Activated CD8-positive, alpha-beta T cell treated with anti-CD3 and anti-CD28 coated beads for 36 hours (primary cell): ENCODE results near the gene PPME1. TPM values are rescaled to one million over a fixed set of nuclear protein-coding genes. Genes with fewer than 3 reads are reported as not detected.

Source experiments
- ATAC-seq: fragments of 200-7000 bp; cut with Tn5 transposase; one replicate; pipeline ENCODE4 v1.10.0; 2021; ENCODE audit warnings: mild to moderate bottlenecking, moderate library complexity
- CTCF ChIA-PET: fragments of 350-600 bp; sonication (Branson Sonifier 250); formaldehyde crosslinking; loops from one replicate; lab custom pipeline; 2021; ENCODE audit warnings: antibody characterized with exemption; lab: Charles Lee
- POLR2A ChIA-PET: fragments of 350-600 bp; sonication (Branson Sonifier 250); formaldehyde crosslinking; loops from one replicate; lab custom pipeline; 2021; ENCODE audit warnings: antibody characterized with exemption; lab: Charles Lee
- DNase-seq: peaks from one replicate; pipeline ENCODE4 v3.0.0-alpha.2; 2020
- H3K27ac Mint-ChIP-seq: one replicate; pipeline ENCODE4 v1.8.0; 2021; ENCODE audit warnings: mild to moderate bottlenecking, mixed read lengths
- H3K27me3 Mint-ChIP-seq: one replicate; pipeline ENCODE4 v1.8.0; 2021; ENCODE audit warnings: mixed read lengths
- H3K36me3 Mint-ChIP-seq: one replicate; pipeline ENCODE4 v1.8.0; 2021; ENCODE audit warnings: low read depth, mixed read lengths
- H3K4me1 Mint-ChIP-seq: one replicate; pipeline ENCODE4 v1.8.0; 2021; ENCODE audit warnings: low read depth, mixed read lengths
- H3K4me3 Mint-ChIP-seq: one replicate; pipeline ENCODE4 v1.8.0; 2021; ENCODE audit warnings: mild to moderate bottlenecking, moderate library complexity, mixed read lengths
- H3K9me3 Mint-ChIP-seq: one replicate; pipeline ENCODE4 v1.8.0; 2021; ENCODE audit warnings: mixed read lengths
- CTCF ChIP-seq: fragments of 200-600 bp; IDR thresholded peaks from one replicate; pipeline ENCODE4 v1.8.0; 2022; ENCODE audit warnings: antibody characterized with exemption, mild to moderate bottlenecking
- intact Hi-C: fragments of 100-400 bp; cut with micrococcal nuclease; formaldehyde crosslinking; loops from one replicate; pipeline ENCODE4 v1.10.0; 2022
- total RNA-seq, 2 experiments: library from RNA; stranded (reverse); gene quantifications; one replicate each; pipeline ENCODE4 v1.2.3, GENCODE V29; 2021

Gene PPME1
- total RNA-seq, 2 experiments from 2014 or later = 63.7 to 64.9 TPM

GRCh38 chr11:74159642-74160041 is 11.4 kb upstream of the PPME1 start:
- ChIA-PET CTCF (no interaction called here), POLR2A (no interaction called here)
- no peak overlapping the region for H3K27ac Mint-ChIP-seq
- H3K9me3 Mint-ChIP-seq = no peaks in the 10 kb centered on the region
- H3K36me3 Mint-ChIP-seq = peaks cover 20% of the 10 kb centered on the region
- ATAC-seq (no peak), DNase-seq (no peak)
- TF ChIP-seq CTCF = no peak
- H3K4me3 Mint-ChIP-seq = no peak overlapping the region
- H3K27me3 Mint-ChIP-seq = no peaks in the 10 kb centered on the region
- intact Hi-C loops = no loop called here
- peaks cover 16% of the 10 kb centered on the region for H3K4me1 Mint-ChIP-seq

- ChIA-PET POLR2A (no interaction called here), CTCF (interaction anchor here (0.9 to 1.0 kb wide), 2 partner anchors 55 to 93 kb away, joined by 3 read pairs; no protein-coding TSS in a partner anchor)
- no peak for ATAC-seq
- intact Hi-C loops = no loop called here
- no peak for DNase-seq
- H3K27ac Mint-ChIP-seq = no peak overlapping the region
- TF ChIP-seq CTCF = no peak
- H3K27me3 Mint-ChIP-seq = no peaks in the 10 kb centered on the region
- peaks cover 18% of the 10 kb centered on the region for H3K4me1 Mint-ChIP-seq
- no peaks in the 10 kb centered on the region for H3K9me3 Mint-ChIP-seq
- H3K36me3 Mint-ChIP-seq = peaks cover 26% of the 10 kb centered on the region
- no peak overlapping the region for H3K4me3 Mint-ChIP-seq
Observed at GRCh38 chr11:74162681-74163467, 8.2 kb upstream of the PPME1 start.

GRCh38 chr11:74168838-74169237 is 2.3 kb upstream of the PPME1 start:
- no peak for TF ChIP-seq CTCF
- POLR2A ChIA-PET = no interaction called here
- H3K4me3 Mint-ChIP-seq = peak overlapping the region; percentile 26

GRCh38 chr11:74169738-74170458 is 1.2 kb upstream of the PPME1 start:
- H3K4me1 Mint-ChIP-seq = peaks cover 20% of the 10 kb centered on the region
- H3K36me3 Mint-ChIP-seq = peaks cover 23% of the 10 kb centered on the region
- no peaks in the 10 kb centered on the region for H3K9me3 Mint-ChIP-seq
- H3K4me3 Mint-ChIP-seq = no peak overlapping the region
- POLR2A ChIA-PET = interaction anchor here (0.8 to 1.2 kb wide), 3 partner anchors 323 to 382 kb away, joined by 3 to 4 read pairs (median 3); partner anchors contain the start of genes LIPT2 and MRPL48
- H3K27ac Mint-ChIP-seq = no peak overlapping the region
- no peak for DNase-seq
- no peak for ATAC-seq
- intact Hi-C loops = loop anchor here (10.0 kb wide), 1 partner anchor 185 kb away; the partner anchor contains the start of gene UCP2
- TF ChIP-seq CTCF = no peak
- H3K27me3 Mint-ChIP-seq = no peaks in the 10 kb centered on the region
- CTCF ChIA-PET = interaction anchor here (1.8 kb wide), 1 partner anchor 152 kb away, joined by 4 read pairs; no protein-coding TSS in a partner anchor

More at GRCh38 chr11:74168838-74169237, 2.3 kb upstream of the PPME1 start:
- no peaks in the 10 kb centered on the region for H3K27me3 Mint-ChIP-seq
- H3K36me3 Mint-ChIP-seq = peaks cover 19% of the 10 kb centered on the region
- no peaks in the 10 kb centered on the region for H3K9me3 Mint-ChIP-seq
- H3K27ac Mint-ChIP-seq = no peak overlapping the region
- H3K4me1 Mint-ChIP-seq = peaks cover 13% of the 10 kb centered on the region
- CTCF ChIA-PET = no interaction called here
- ATAC-seq = no peak
- no peak for DNase-seq
- intact Hi-C loops = no loop called here
